IPS-20b (cell line): Measurements from ENCODE around the gene PSMA6.

Experiments used
- H3K27ac ChIP-seq: one replicate; pipeline ENCODE4 v1.5.1; 2013; ENCODE audit warnings: low read length
- H3K27me3 ChIP-seq: 2 replicates; pipeline ENCODE4 v1.6.1; 2013; ENCODE audit warnings: mild to moderate bottlenecking, low read length, inconsistent platforms; ENCODE audit not compliant: insufficient read depth
- H3K36me3 ChIP-seq: 2 replicates; pipeline ENCODE4 v1.6.1; 2013; ENCODE audit warnings: low read depth, mild to moderate bottlenecking, inconsistent platforms, low read length, moderate library complexity; ENCODE audit not compliant: insufficient read depth
- H3K4me1 ChIP-seq: 2 replicates; pipeline ENCODE4 v1.6.1; 2013; ENCODE audit warnings: mild to moderate bottlenecking, control low read depth, inconsistent platforms, low read length, moderate library complexity; ENCODE audit not compliant: insufficient read depth
- H3K4me3 ChIP-seq: 2 replicates; pipeline ENCODE4 v1.5.1; 2013; ENCODE audit warnings: mild to moderate bottlenecking, low read length, inconsistent platforms
- H3K9ac ChIP-seq: 2 replicates; pipeline ENCODE4 v1.6.1; 2013; ENCODE audit warnings: low read depth, mild to moderate bottlenecking, inconsistent platforms, low read length, moderate library complexity
- H3K9me3 ChIP-seq: 2 replicates; pipeline ENCODE4 v1.6.1; 2013; ENCODE audit warnings: mild to moderate bottlenecking, low read depth, low read length, inconsistent platforms; ENCODE audit not compliant: insufficient read depth

Gene PSMA6

GRCh38 chr14:35254736-35255135 is 37.4 kb upstream of the PSMA6 start:
- Histone ChIP-seq H3K4me3 (no peak overlapping the region), H3K27me3 (no peaks in the 10 kb centered on the region), H3K27ac (no peak overlapping the region), H3K36me3 (no peaks in the 10 kb centered on the region), H3K9me3 (no peaks in the 10 kb centered on the region), H3K9ac (no peak overlapping the region), H3K4me1 (no peaks in the 10 kb centered on the region)

DNA sequence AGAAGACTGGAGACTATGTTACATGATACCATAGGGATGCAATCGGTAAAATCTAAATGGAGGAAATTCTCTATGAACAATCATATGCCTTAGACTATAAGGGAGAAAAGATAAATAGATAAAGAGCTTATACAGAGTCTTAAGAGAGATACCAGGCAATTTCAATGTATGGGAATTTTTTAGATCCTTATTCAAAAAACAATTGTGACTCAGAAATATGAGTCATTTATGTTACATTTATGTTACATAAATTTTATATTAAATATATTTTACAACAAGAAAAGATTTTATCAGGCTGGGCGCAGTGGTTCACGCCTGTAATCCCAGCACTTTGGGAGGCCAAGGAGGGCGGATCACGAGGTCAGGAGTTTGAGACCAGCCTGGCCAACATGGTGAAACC is 36.5 kb upstream of the PSMA6 start:
- Histone ChIP-seq H3K36me3 (no peaks in the 10 kb centered on the region), H3K4me3 (no peak overlapping the region), H3K27me3 (no peaks in the 10 kb centered on the region), H3K27ac (no peak overlapping the region), H3K9ac (no peak overlapping the region), H3K4me1 (no peaks in the 10 kb centered on the region), H3K9me3 (no peaks in the 10 kb centered on the region)

GRCh38 chr14:35257809-35258208 is 34.4 kb upstream of the PSMA6 start:
- Histone ChIP-seq H3K36me3 (no peaks in the 10 kb centered on the region), H3K27me3 (no peaks in the 10 kb centered on the region), H3K9ac (no peak overlapping the region), H3K4me3 (no peak overlapping the region), H3K9me3 (no peaks in the 10 kb centered on the region), H3K4me1 (no peaks in the 10 kb centered on the region), H3K27ac (no peak overlapping the region)

DNA sequence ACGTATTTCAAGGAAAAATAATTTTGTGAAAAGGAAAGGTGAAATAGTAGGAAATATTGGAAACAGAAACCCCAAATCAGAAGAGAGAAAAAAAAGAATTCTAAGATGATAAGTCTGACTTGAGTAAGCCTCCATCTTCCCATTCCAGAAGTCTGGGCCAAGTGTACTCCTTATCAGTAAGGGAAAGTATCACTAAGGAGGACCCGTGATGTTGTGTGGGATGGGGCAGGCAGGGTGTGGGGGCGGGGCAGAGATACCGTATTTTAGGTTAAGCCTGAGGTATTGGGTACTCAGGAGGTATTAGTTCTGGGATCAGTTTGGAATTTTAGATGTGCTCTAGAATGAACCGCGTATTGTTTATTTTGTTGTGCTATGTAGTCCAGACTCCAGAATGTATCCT is 33.8 kb upstream of the PSMA6 start:
- Histone ChIP-seq H3K4me3 (no peak overlapping the region), H3K9ac (no peak overlapping the region), H3K27me3 (no peaks in the 10 kb centered on the region), H3K27ac (no peak overlapping the region), H3K36me3 (no peaks in the 10 kb centered on the region), H3K9me3 (no peaks in the 10 kb centered on the region), H3K4me1 (no peaks in the 10 kb centered on the region)

- H3K36me3 ChIP-seq = 0 out of 2 replicates have a peak, but pooled peaks cover under 1% of the 10 kb centered on the region
- no peaks in the 10 kb centered on the region for H3K27me3 ChIP-seq
- H3K27ac ChIP-seq = no peak overlapping the region
- no peak overlapping the region for H3K4me3 ChIP-seq
- no peaks in the 10 kb centered on the region for H3K4me1 ChIP-seq
- no peak overlapping the region for H3K9ac ChIP-seq
- no peaks in the 10 kb centered on the region for H3K9me3 ChIP-seq
These were observed 30.4 kb upstream of the PSMA6 start for GRCh38 chr14:35261774-35262173.

DNA sequence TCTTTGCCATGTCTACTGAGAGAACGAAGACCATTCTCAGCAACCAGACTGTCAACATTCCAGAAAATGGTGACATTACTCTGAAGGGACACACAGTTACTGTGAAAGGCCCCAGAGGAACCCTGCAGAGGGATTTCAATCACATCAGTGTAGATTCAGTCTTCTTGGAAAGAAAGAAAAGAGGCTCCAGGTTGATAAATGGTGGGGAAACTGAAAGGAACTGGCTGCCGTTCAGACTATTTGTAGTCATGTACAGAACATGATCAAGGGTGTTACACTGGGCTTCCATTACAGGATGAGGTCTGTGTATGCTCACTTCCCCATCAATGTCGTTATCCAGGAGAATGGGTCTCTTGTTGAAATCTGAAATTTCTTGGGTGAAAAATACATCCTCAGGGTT is 29.7 kb upstream of the PSMA6 start:
- Histone ChIP-seq H3K9ac (no peak overlapping the region), H3K4me3 (no peak overlapping the region), H3K36me3 (0 out of 2 replicates have a peak, but pooled peaks cover 5% of the 10 kb centered on the region), H3K27me3 (no peaks in the 10 kb centered on the region), H3K27ac (no peak overlapping the region), H3K4me1 (no peaks in the 10 kb centered on the region), H3K9me3 (no peaks in the 10 kb centered on the region)

GRCh38 chr14:35268946-35269345 is 23.2 kb upstream of the PSMA6 start:
- Histone ChIP-seq H3K27ac (no peak overlapping the region), H3K27me3 (no peaks in the 10 kb centered on the region), H3K9ac (no peak overlapping the region), H3K4me3 (no peak overlapping the region), H3K4me1 (no peaks in the 10 kb centered on the region), H3K9me3 (no peaks in the 10 kb centered on the region), H3K36me3 (peaks cover 37% of the 10 kb centered on the region; the same call in 1 of the 2 replicates)

DNA sequence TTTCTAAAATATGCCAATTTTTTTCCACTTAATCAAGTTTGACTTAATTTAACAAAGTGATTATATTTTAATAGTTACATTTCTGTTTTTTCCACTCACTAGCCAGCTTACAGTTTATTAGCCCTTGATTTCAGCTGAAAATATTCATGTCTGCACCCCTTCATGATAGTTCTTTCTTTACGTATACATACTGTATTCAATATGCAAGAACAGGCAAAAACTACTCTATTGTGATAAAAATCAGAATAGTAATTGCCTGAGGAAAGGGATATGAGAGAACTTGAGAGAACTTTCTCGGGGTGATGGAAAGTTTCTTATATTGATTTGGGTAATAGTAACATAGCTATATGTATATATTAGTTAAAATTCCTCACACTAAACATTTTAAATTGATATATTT is 17.4 kb upstream of the PSMA6 start:
- H3K36me3 ChIP-seq = peaks cover 50% of the 10 kb centered on the region

DNA sequence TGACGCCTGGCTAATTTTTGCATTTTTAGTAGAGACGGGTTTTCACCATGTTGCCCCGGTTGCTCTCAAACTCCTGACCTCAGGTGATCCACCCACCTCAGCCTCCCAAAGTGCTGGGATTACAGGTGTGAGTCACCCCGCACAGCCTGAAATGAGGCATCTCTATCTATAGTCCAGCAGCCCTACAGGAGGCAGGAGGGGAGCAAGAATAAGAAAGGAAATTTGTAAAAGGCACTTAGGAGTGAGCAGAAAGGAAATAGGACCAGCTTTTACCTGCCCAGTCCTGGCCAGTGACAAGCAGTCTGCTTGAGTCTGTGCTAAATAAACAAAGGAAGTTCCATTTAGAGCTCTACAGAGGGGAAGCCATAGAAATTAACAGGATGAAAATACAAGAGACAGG is 15.0 kb upstream of the PSMA6 start:
- Histone ChIP-seq H3K4me3 (no peak overlapping the region), H3K36me3 (peaks cover 45% of the 10 kb centered on the region)

More for the DNA sequence above, 17.4 kb upstream of the PSMA6 start:
- H3K4me3 ChIP-seq = no peak overlapping the region
- H3K4me1 ChIP-seq = no peaks in the 10 kb centered on the region
- H3K9me3 ChIP-seq = no peaks in the 10 kb centered on the region
- H3K27me3 ChIP-seq = no peaks in the 10 kb centered on the region
- H3K27ac ChIP-seq = no peak overlapping the region
- no peak overlapping the region for H3K9ac ChIP-seq

DNA sequence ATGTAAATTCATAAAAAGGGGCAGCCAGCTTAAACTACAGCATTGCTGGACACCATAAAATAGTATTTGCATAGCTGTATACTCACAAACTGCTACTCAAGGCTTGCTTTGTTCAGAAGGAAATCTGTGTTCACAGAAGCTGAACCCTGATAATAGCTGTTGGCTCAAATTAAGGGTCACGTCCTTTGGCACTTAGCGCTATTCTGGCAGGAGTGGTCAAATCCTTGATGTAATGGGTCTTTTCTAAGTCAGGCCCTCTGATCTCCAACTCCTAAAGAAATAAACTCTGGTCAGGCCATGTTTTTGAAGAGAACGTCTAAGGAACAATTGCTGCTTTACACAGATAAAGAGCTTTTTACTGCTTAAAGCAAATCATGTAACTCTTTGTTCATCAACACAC is 12.8 kb upstream of the PSMA6 start:
- no peak overlapping the region for H3K9ac ChIP-seq
- peaks cover 30% of the 10 kb centered on the region for H3K36me3 ChIP-seq
- no peaks in the 10 kb centered on the region for H3K4me1 ChIP-seq
- H3K27ac ChIP-seq = no peak overlapping the region
- no peaks in the 10 kb centered on the region for H3K9me3 ChIP-seq
- H3K4me3 ChIP-seq = no peak overlapping the region
- H3K27me3 ChIP-seq = no peaks in the 10 kb centered on the region

More for the DNA sequence above, 15.0 kb upstream of the PSMA6 start:
- H3K9me3 ChIP-seq = no peaks in the 10 kb centered on the region
- H3K9ac ChIP-seq = 0 out of 2 replicates have a peak overlapping the region, but pooled peaks have one; percentile 20
- no peaks in the 10 kb centered on the region for H3K27me3 ChIP-seq
- H3K4me1 ChIP-seq = no peaks in the 10 kb centered on the region
- H3K27ac ChIP-seq = no peak overlapping the region

DNA sequence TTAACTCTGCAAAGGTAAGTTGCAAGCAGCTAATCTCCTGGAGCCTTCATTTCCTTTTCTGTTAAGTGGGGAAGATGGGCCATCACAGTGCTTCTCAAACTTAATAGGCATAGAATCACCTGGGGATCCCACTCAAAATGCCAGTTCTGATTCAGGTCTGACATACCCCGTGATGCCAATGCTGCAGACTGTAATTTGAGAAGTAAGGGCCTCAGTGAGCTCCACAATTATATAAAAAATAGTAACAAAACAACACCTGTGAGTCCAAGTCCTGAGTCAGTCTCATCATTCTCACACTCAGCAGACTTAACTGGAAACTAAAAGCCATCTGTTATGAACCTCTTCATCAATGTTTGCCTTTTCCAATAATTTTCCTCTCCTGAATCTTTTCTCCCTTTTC is 10.8 kb upstream of the PSMA6 start:
- Histone ChIP-seq H3K9me3 (no peaks in the 10 kb centered on the region), H3K36me3 (peaks cover 10% of the 10 kb centered on the region), H3K4me1 (no peaks in the 10 kb centered on the region), H3K9ac (no peak overlapping the region), H3K27ac (no peak overlapping the region), H3K27me3 (no peaks in the 10 kb centered on the region), H3K4me3 (no peak overlapping the region)

GRCh38 chr14:35284506-35284905 is 7.7 kb upstream of the PSMA6 start:
- H3K27me3 ChIP-seq = no peaks in the 10 kb centered on the region
- no peaks in the 10 kb centered on the region for H3K4me1 ChIP-seq
- H3K36me3 ChIP-seq = peaks cover 4% of the 10 kb centered on the region; the same call in 1 of the 2 replicates
- H3K4me3 ChIP-seq = no peak overlapping the region
- no peak overlapping the region for H3K9ac ChIP-seq
- no peaks in the 10 kb centered on the region for H3K9me3 ChIP-seq
- H3K27ac ChIP-seq = no peak overlapping the region
